SKM-1 treated with dmso at 0.1 percent for 144 hours (cell line): Measurements from ENCODE around the gene MAP3K7CL.
"Not testable (repeated sequence)": the region's sequence is repeated elsewhere in the genome, so short reads cannot be mapped to it uniquely, and the experiment has no call there.

Experiments used
- DNase-seq: peaks from one replicate; lab custom pipeline; 2025; ENCODE audit not compliant: unreplicated experiment; lab: John Stamatoyannopoulos, UW

The MAP3K7CL gene

DNA sequence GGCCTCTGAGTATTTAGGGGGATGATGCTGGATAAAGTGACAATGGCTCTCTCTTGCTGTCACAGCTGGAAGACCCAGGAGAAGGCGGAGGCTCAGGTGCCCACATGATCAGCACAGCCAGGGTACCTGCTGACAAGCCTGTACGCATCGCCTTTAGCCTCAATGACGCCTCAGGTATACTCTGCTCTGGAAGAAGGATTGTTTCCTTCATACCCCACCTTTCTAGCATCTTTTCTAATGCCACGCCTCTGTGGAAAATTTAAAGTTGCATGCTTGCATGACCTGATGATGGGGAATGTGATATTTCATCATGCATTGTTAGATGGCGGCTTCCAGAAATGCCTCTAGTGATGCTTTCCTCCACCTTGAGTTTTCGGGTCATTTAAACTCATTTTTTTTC is 2.8 kb downstream of the MAP3K7CL start:
- DNase-seq: no peak

DNA sequence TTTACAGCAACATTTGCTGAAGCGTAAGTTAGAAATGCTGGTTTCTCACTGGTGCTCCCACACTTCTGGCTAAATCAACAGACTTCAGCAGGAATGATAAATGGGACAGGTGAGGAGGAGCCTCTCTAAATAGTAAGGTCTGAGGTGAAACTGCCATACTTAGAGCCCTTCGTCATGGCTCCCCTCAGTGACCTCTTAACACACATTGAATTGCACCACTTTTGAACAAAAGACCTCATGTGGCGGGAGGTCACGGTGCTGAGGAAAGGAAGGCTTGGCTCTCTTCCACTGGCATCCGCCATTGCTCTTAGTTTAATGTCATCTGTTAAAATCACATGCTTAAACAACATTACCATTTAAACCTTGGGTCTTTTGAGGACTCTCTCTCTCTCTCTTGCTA is 3.4 kb downstream of the MAP3K7CL start:
- no peak for DNase-seq

DNA sequence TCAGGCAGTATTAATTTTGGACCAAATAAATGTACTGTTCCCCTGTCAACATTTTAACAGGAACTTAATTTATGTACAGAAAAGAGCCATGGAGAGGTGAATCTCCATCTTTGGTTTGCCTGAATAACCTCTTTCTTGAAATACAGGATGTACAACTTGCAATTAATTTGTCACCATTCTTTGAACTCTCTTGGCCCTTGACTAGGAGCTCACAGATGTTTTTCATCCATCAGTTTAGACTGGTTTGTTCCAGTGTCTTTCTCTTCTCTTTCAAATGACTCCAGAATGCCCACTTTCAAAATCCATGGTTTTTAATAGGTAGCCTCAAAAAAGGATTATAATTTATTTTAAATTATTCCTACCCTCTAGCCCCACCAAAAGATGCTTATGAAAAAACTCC is 5.0 kb downstream of the MAP3K7CL start:
- no peak for DNase-seq

DNA sequence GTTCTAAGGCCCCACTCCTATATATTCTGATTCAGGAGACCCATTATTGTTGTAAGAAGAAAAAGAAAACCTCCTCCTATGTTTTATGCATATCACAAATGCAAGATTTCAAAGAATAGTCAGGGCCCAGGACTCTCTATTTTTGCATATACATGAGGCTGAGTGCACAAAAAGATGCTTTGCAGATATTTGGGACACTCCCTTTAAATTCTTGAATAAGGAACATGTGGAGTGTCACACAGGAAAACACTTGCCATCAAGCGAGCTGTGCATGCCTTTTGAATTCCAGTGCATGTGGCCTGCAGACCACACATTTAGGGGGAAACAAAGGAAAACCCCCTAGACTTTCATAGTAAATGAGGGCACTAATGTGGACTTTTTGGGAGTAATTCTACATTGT is 5.6 kb downstream of the MAP3K7CL start:
- no peak for DNase-seq

DNA sequence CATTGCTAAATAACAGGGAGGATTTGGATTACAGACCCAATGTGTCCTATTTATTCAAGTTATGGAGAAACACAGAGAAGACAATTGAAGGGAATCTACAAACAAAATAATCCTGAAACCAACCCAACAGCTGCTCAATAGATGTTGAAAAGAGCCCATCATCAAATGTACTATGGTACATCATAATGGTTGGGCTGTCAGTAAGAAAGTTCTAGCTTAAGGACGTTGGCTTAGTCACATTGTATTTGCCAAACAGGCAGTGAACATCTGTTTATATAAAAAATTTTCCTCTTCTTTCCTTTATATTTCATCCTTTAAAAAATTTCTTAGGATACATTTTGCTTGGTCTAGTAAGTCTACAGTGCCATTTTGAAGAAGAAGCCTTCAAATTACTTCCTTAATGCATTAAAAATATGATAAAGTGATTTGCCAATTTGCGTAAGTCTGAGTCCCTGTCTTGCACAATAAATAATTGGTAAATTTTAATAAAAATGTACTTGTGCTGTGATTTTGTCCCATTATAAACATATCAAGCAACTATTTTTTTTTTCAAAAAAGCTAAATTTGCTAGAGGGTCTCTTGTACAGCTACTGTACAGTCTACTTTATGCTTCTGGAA is 14.4 kb downstream of the MAP3K7CL start:
- DNase-seq: no peak

DNA sequence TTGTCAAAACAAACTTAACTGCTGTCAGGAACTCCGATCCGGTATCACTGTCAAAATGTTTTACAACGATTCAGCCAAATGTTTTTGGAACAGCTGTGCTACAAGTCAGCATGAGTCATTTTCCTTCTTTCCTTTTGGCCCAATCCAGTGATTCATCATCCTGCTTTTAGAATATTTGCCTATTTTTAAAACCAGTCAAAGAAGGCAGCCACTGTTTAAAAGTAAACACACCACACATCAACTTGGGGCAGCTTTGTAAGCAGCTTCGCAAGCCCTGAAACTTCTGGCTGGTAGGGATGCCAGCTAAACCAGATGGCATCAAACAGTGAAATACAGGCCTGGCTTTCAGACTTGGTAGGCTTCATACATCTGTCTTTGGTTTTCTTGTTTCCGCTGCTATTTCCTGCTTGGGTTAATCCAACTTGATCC is 14.9 kb downstream of the MAP3K7CL start:
- no peak for DNase-seq

DNA sequence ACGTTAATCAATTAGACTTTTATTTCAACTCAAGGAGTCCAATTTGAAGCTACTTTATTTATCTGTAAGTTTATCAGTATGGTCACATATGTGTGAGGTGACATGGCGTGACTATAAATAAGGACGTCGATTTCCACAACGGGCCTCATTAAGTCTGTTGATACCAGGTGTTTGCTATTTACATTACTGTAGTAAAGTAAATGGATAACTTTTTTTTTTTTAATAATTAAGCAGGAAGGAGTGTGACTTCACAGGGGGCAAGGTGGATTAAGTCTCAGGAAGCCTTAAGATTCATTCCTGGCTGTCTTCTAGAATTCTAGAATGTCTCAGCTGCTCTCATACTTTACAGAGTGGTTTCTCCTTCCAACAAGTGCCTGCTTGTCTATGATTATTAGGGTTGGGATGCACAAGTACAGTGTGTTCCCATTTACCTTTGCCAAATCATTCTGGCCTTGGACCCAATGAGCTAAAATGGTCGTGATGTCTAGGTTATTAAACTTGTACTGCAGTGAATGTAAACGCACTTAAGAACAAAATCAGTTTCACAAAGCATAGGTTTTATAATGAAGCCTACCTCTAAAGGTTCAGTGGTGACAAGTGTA is 15.5 kb downstream of the MAP3K7CL start:
- no peak for DNase-seq

DNA sequence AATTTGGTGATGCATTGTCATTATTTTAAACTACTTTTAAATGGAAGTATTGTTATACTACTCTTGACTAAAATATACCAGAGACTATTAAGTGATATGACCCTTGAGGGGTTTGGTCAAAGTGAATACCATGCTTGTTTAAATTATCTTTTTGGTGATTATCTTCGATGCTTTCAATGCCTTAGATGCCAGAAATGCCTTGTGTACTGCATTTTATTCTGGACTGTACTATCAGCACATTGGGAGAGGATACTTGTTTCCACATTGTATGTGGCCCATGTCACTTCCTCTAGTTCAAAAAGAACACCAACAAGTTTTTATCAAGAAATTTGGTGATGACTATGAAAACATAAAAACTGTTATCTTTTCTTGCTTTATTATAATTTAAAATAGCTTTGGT is 16.3 kb downstream of the MAP3K7CL start:
- no peak for DNase-seq

DNA sequence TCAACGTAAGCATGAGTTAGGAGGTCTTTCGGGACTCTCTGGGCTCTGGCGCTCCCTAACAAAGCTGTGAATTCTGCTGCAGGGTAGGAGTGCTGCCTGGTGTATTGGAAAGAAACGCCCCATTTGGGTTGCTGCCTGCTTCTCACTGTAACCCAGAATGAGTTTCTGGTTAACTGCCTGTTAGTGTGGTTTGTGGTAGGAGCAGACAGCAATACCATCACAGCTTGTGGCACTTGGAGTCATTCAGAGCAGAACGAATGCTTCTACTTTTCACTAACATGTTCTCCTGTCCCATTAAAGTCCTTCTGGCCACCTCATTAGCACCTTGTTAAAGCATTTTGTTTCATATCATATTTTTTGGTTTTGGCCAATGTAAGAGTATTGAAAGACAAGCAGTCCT is 18.1 kb downstream of the MAP3K7CL start:
- DNase-seq: no peak

DNA sequence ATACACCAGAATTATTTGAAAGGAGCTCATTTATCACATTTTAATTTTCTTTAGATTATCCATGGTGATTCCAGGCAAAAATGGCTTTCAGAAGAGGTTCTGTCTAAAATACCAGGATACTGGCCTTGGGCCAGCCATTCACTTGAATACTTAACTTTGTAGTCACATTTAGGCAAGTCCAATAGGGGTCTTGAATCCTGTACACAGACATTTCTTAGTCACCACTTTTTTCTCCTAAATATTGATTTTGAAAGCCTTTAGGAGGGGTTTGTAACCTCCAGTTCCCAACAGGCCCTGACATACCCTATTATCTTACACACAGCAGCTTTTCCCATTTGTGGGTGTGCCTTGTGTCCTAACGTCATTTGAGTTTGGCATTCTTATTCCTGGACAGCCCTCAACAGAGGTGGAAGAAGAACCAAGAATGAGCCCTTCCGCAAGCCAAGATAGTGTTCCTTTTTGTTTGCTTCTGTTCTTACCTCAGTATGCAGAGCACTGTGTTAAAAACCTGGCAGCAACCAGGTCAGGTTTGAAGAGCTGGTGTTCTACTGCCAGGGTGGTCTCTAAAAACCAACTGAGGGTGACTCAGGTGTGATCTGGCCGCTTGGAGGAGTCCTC is 19.5 kb downstream of the MAP3K7CL start:
- no peak for DNase-seq

DNA sequence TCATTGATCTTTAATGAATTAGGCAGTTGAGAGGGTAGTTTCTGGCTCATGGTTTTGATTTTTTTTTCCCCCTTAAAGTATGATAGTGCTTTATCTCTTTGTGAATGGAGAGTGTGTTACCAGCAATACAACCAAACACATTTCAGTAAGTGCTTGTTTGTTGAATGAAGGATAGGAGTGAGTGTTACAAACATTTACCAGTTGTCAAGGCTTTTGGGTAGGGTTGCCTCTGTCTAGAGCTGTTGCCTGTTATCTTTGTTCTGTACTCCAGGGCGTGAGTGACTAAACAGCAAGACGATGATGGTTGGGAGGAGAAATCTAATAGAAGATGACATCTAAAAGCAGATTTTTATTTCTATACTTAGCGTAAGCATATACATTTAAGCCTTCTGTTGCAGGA is 21.5 kb downstream of the MAP3K7CL start:
- DNase-seq: no peak

DNA sequence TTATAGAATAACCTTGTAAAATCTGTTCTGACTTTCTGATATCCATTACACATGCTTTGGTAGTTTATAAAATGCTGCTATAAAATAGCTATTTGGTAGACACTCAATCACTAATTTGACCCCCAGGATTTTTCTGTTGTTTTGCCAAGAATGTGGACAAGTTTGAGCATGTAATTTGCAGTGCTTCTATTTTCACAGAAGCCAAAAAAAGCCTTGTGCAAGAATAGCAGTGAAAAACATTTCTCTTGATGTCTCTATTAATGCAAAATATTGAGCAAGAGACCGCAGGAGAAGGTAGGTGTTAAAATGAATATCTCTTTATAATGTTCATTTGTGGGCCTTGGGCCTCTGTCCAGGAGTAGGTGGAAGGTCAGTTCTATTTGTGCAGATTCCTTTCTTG is 22.5 kb downstream of the MAP3K7CL start:
- DNase-seq: no peak

DNA sequence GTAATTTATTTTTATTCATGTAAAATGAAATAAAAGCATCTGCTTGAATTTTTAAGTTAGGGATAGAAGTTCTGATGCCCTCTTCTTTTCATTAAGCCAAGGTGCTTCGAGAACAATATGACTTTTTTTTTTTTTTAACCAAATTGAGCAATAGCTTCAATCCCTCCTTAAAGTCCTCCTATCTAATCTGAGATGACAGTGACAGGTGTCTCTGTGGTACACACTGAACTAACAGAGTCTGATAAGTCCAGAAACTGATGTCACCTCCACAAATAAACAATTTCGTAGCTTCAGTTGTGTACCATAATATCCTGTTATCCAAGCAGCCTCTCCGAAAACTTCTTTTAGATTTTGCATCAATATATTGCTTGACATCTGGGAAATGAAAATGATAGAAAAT is 23.8 kb downstream of the MAP3K7CL start:
- DNase-seq: no peak

DNA sequence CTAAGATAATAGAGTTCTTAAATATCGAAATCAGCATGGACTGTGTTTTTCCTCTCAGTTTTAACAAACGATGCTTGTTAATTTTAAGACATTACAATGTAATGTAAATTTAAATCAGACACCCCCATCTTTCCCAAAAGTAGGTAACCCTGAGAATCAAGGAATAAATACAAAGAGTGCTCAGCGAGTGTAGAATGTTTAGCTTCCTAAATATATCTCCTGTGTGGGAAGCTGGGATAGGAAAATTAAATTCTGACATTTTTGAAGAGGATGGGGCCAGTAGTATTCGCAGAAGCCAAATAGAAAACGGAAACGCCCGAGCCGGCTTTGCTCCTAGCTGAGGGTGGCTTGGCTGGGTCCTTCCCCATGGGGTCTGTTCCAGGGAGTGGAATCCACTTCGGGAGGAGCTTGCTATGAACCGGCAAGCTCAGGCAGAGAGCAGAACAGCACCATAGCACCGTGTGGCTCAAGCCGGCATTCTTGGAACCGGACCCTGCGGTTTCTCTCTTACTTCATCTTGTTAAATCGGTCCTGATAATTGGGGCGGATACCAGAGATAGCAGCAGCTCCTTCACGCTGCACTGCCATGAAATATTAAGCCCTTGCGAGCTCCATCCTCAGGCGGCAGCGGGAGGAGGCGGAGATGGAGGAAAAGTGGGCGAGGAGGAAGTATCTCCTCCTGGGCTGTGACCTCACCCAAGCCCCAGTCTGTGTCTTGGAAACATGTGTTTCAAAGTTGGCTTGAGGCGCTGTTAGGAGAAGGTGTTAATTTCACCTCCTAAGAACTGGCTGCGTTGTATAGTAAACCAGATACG is 24.9 kb downstream of the MAP3K7CL start:
- no peak for DNase-seq

DNA sequence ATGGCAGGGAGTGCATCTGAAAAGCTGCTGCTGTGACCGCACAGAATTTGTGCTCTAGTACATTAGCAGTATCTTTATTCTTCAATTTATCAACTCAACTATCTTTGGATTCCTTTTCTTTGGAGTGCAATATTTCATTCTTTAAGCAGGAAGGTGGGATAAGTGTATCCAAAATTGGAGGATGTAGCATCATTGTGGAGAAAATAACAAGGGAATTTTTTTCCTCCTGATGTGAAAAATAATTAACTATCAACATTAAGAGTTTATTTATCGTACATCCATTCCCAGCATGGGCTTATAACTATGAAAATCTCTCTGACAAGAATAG is 25.5 kb downstream of the MAP3K7CL start:
- no peak for DNase-seq

DNA sequence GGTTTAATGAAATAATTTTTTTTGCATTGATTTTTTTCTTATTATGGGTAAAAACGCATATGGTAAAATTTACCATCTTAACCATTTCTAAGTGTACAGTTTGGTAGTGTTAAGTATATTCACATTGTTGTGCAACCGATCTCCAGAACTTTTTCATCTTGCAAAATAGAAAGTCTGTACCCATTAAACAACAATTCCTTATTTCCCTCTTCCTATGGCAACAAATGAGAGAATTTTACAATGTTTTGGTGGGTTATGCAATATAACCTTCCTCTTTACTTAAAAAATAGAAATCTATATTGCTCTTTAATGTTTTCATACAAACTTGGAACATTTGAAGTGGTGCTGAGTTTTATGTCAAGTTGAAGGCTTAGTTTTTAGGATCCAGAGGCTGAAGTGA is 26.6 kb downstream of the MAP3K7CL start:
- DNase-seq: no peak

DNA sequence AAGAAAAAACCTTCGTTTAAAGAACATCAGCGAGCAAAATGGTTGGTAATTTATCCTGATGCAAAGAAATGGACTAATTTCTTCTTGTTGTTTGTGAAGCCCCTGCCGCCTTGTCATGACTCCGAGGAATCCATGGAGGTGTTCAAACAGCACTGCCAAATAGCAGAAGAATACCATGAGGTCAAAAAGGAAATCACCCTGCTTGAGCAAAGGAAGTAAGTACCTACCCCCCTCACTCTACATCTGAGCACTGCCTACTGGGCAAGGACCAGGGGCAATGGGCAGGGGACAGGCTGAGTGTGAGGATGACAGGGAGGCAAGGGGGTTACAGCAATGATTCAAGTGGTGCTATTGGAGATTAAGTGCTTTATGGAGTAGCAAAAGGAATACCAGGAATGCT is 29.4 kb downstream of the MAP3K7CL start:
- DNase-seq: no peak

DNA sequence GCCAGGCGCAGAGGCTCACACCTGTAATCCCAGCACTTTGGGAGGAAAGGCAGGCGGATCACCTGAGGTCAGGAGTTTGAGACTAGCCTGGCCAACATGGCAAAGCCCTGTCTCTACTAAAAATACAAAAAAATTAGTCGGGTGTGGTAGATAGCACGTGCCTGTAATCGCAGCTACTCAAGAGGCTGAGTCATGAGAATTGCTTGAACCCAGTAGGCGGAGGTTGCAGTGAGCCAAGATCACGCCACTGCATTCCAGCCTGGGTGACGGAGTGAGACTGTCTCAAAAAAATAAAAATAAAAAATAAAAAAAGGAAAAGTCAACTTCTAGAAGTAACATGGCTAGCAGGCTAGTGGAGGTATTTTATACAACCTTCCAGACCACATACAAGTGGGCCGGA is 32.4 kb downstream of the MAP3K7CL start:
- DNase-seq: not testable (repeated sequence)

DNA sequence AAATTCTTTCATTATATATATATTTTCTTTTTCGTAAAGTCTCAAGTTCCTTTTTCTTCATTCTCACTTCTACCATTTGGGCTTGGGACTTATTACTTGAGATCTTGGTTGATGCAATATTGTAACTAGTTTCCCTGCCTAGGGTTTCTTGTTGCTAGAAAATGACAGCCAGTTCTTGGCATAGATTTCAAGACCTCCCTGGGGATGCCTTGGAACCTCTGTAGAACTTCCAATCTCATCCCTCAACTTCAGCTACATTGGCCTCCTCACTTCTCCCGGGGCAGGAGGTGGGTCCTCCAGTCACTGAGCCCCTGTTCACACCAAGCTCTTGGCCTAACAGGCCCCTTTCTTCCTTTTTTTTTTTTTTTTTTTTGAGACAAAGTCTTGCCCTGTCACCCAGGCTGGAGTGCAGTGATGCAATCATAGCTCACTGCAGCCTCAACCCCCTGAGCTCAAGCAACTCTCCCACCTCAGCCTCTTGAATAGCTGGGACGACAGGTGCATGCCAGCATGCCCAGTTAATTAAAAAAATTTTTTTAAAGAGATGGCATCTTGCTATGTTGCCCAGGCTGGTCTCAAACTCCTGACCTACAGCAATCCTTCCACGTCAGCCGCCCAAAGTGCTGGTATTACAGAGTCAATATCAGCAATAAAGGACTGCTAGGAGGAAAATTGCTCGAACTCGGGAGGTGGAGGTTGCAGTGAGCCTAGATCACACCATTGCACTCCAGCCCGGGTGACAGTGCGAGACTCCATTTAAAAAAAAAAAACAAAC is 33.1 kb downstream of the MAP3K7CL start:
- DNase-seq: no peak

DNA sequence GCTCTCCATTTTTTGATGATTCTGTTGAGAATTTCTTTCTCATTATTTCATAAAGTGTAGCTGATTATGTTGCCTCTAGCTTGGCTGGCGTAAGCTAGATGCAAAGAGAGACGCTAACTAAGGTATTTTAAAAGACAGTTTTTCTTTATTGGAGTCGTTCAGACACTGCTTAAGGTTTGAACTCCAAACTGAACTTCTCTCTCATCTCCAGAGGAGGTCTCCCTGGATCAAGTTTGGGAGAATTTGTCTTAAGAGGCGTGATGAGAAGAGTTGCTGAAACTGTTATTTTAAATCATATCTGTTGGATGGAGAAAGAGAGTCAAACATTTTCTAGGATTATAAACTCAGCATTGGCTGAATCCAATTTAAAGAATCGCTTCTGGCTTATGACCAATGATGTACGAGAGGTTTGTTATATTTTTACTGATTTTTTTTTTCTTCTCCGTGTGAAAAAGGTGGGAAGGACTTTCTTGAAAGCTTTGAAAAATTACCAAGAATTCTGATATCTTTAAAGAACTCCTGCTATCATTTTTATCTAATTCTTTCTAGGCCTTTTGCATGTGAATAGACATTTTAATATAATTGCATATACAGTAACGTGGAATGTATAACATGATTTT is 34.0 kb downstream of the MAP3K7CL start:
- DNase-seq: peak; percentile 75

DNA sequence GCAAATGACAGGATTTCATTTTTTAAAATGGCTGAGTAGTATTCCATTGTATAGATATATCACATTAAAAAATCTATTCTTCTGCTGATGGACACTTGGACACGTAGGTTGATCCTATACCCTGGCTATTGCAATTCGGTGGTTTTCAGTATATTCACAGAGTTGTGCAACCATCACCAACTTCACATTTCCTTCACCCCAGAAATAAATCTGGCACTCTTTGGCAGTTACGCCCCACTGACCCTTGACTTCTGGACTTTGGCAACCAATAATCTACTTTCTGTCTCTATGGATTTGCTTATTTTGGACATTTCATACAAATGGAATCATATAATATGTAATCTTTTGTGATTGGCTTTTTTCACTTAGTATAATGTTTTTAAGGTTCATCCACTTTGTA is 35.9 kb downstream of the MAP3K7CL start:
- DNase-seq: no peak
